Measurements from ENCODE around the gene JCAD.

The JCAD gene

DNA sequence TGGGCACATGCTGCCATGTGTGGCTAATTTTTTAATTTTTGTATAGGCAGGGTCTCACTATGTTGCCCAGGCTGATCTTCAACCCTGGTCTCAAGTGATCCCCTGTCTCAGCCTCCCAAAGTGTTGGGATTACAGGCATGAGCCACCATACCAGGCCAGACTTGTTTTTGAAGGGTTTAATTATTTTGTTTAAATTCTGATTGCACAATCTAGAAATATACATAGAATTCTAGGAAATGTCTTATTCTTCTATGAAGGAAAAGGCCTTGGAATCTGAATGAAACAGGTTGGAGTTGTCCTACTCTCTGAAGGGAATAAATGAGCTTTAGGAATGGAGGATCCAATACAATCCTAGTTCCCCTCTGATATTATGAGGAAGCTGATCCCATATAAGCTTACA is 15.5 kb upstream of the JCAD start:
- DNase-seq = no peak

DNA sequence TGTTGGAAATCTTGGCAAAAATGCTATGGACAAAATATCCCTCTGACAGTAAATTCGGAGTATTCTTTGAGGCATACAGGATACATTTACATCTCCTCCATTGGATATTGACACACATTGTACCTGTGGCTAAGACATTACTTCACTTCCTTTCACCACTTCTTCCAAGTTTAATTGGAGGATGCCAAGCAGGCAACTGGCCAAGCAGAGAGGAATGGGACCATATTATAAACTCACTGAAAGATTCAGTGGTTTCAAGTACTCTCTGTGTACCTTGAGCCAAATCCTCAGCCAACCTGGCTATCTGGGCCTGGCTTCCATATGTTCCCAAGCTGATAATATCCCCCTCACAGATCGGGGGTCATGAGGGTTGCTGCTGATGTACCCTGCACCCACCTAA is 14.7 kb upstream of the JCAD start:
- no peak for DNase-seq

GRCh38 chr10:30073767-30074060 is 14.3 kb upstream of the JCAD start:
- no peak for DNase-seq

DNA sequence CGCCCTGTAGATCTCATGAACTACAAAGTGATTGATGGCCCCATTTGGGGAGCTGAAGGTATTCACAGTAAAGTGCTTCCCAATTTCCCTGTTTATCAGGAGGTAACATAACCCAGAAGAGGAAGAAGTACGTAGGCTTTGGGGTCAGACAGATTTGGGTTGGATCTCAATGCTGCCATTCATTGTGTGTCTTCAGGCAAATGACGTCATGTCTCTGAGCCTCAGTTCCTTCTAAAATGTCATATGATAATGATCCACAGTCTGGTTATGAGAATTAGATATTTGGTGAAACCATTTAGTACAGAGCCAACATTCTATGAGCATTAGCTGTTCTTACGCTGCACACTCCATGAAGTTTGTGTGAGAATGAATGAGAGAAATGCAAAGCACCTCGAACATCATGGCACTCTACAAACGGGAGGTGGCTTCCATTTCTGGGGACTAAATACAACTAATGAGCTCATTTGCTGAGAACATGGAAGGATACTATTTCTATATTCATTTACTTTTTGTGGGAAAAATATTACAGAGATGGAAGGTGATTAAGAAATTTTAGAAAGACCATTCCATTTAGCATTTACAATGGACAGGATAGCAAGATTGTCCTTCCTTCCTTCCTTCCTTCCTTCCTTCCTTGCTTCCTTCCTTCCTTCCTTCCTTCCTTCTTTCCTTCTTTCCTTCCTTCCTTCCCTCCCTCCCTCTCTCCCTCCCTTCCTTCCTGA is 13.8 kb upstream of the JCAD start:
- no peak for DNase-seq

DNA sequence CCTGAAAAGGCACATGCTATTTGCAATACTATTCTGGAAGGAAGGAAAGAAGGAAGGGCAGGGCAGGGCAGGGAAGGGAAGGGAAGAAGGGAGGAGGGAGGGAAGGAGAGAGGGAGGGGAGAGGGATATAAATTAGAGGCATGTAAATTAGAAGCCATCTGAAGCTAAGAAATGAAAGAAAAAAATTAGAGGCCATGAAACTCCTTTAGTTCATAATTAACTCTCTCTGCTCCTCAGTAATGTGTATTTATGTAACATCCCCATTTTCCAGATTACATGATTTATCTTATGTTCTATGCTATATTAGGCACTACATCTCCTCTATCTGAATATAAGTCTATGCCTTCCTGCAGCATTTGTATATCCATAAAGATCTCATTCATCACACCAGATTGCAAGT is 12.7 kb upstream of the JCAD start:
- no peak for DNase-seq

DNA sequence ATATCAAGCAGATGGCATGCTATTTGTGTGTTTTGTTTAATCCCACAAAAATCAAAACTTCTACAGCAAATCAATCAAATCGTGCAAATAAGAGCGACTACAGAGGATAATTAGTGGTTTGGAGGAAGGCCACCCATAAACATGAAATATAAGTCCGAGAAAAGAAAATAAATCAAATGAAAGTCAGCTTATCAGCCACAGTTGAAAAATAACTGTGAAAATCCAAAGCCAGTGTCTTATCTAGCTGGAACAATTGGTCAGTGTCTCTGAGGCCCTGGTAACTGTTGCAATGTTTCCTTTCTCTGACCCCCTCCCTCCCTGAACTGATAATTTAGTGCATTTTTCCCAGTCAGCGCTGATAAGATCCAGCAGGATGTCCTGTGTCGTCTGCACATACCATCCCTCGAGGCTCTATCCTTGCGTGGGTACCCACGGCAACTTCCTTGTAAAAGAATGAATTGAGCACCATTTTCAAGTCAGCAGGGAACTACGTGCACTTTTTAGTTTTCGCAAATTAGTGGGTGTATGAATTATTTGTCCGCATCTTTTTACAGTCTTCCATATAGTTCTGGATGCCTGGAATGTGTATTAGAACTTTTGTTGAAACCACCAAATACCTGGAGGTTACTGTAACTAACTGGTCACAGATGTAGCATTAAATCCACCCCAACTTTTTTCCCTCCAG is 10.8 kb upstream of the JCAD start:
- DNase-seq = no peak

- DNase-seq = no peak
These were observed 9.3 kb upstream of the JCAD start for GRCh38 chr10:30068492-30069223.

GRCh38 chr10:30063099-30063498 is 3.7 kb upstream of the JCAD start:
- DNase-seq = no peak

DNA sequence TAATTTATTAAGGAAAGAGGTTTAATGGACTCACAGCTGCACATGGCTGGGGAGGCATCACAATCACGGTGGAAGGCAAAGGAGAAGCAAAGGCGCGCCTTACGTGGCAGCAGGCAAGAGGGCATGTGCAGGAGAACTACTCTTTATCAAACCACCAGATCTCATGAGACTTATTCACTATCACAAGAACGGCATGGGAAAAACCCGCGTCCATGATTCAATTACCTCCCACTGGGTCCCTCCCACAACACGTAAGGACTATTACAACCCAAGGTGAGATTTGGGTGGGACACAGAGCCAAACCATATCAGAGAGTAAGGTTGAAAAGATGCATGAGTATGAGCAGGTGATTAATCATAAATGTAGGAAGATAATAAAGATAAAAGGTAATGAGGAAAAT is 3.2 kb upstream of the JCAD start:
- DNase-seq = no peak

DNA sequence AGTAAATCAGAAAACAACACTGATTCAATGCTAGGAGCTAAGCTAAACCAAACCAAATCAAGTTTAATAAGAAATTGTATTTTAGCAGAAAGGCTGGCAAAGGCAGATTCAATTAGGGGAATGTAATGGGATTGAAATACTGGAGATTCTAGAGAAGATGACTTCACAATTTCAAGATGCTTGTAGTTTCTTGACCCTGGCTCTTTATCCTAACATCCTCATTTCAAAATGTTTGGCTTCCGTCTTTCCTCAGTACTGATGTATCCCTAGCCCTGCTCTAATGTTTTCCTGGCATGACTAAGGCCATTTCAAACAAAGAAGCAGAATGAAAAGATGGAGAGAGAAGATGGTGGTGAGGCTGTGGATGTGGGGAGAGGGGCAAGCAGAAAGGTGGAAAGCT is 2.7 kb upstream of the JCAD start:
- no peak for DNase-seq

DNA sequence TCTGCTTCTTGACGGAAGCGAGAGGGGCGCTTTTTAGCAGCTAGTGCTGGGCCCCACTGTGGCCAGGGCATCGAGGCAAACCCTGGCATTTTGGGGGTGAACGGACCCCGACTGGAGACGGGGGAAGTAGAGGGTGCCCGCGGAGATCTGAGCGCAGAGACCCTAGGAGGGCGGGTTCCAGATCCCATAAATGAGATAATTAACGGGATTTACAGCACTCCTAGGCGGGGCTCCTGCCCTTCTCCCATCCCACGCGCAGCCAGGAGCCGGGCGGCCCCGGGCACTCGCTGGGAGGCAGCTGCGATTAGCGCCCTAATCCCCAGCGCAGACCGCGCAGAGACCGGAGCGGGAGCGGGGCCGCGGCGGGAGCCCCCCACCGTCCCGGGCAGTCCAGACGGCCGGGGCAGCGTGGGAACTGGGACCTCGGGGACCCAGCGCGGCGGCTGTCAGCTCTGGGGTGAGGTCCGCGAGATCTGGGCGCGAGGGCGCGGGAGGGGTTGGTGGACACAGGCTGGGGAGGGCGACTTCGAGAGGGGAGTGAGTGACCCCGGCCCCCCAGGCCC is 735 bp downstream of the JCAD start:
- DNase-seq = peak in 2 of 56 donors; percentile 6 to 17

GRCh38 chr10:30057894-30058556 is 1.4 kb downstream of the JCAD start:
- DNase-seq = no peak

DNA sequence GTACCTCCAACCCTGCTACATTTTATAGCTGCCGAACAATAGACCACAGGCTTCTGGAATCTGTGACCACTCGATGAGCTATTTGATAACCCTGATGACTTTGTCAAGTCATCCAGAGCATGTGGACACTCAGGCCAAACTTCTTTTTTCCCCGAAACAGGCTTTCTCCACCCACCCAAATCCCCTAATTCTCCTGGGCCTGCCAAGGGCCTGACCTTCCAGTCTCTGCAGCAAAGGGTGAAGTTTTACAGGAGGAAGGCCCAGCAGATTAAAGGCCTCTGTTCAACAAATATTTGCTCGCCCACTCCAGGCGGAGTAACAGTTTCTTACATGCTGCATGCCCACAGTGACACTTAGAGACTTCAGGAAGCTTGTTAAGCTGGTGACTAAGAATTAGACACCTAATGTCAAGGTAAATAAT is 2.0 kb downstream of the JCAD start:
- no peak for DNase-seq

DNA sequence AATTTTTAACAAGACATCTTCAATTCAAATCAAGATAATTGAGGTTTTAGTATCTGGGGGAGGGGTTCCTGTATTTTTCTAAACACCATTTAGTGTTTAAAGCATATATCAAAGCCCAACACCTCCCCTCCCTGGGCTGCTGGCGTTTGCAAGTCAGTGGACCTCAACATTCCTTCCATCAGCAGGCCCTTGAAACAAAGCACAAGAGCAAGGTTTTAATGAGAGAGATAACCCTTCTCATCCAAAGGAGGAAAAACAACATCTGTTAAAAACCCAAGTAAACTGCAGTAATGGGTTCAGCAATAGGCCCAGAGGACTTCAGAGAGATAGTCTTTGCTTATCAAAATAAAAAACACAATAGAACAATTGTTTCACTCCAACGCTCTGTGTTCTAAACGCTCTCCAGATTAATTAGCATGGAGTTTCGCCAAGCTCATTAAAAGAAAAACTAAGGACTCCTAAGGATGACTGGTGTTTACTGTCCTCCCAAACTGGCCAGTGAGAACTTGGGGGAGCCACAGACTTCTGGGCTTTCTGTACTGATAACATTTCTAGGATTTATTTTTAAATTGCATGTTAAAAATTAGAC is 2.5 kb downstream of the JCAD start:
- no peak for DNase-seq

DNA sequence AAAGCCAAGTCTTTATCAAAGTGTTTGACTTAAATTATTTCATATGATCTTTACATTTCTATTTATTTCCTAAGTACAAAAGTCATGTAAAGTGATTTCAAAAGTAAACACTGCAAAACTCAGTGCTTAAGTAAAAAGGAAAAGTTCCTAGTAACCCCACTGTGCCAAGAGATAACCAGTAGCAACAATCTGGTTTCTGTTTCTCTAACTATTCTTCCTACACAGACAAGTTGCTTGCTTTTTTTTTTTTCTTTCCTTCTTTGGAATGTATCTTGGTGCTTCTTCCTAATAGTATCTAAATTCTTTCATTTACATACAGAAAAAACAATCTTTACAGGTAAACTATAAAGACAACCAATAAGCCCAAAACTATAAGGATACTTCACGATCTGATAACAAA is 3.1 kb downstream of the JCAD start:
- DNase-seq = no peak

DNA sequence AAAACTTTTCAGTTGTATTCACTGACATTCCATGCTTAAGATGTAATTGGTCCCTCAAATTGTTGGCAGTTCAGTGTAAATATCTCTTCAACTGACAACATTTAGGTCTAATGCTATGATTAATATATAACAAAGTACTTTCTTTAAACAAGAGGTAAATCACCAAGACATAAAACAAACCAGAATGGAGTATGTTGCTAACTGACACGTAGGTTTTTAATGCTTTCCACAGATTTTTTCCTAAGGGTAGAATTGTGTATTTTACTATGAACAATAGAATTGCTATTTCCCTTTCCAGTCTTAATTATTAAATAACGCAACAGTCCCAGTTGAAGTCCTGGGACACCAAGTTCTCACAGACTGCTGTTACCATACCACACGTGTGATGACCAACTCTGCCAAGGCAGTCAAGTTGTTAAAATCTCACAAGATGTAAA is 4.1 kb downstream of the JCAD start:
- DNase-seq = no peak

GRCh38 chr10:30052062-30052461 is 7.3 kb downstream of the JCAD start:
- no peak for DNase-seq

- DNase-seq = no peak
These were observed 8.2 kb downstream of the JCAD start for GRCh38 chr10:30051220-30051619.

- DNase-seq = no peak
These were observed 9.0 kb downstream of the JCAD start for GRCh38 chr10:30050411-30050810.

DNA sequence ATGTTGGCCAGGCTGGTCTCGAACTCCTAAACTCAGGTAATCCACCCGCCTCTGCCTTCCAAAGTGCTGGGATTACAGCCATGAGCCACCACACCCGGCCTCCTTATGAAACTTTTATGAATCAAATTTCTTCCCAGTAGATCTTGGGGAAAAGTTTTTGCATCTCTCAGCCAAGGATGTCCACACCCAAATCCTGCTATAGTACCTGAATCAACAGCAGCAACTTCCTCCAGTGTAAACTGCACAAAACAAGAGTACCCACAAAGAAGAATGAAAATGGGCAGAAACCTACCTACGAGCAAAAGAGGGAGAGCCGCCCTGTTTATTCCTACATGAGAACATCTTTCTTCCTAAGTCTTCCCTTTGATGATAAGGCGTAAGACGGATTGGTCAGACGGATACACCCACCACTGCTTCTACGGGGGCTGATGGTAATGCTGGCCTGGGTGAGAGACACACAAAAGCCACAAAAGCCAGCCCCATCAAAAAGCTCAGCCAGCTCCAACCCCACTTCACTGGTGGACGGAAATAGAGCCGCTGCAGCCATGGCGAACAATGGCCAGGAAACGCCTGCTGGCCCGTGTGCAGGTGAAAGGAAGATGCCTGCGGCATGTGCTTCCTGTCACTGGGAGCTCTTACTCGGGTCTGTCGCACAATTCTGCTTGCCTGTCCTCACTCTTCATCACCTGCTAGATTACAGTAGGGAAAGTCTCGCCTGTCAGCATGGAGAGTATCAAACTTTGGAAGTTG is 10.4 kb downstream of the JCAD start:
- no peak for DNase-seq

Measured in amygdala (tissue), 56 donors.